ENCODE data around the gene CLIP3. TPM values are rescaled to one million over a fixed set of nuclear protein-coding genes. Genes with fewer than 3 reads are reported as not detected.

The CLIP3 gene
- total RNA-seq, 1 donor from 2014 or later: 8.2 TPM

DNA sequence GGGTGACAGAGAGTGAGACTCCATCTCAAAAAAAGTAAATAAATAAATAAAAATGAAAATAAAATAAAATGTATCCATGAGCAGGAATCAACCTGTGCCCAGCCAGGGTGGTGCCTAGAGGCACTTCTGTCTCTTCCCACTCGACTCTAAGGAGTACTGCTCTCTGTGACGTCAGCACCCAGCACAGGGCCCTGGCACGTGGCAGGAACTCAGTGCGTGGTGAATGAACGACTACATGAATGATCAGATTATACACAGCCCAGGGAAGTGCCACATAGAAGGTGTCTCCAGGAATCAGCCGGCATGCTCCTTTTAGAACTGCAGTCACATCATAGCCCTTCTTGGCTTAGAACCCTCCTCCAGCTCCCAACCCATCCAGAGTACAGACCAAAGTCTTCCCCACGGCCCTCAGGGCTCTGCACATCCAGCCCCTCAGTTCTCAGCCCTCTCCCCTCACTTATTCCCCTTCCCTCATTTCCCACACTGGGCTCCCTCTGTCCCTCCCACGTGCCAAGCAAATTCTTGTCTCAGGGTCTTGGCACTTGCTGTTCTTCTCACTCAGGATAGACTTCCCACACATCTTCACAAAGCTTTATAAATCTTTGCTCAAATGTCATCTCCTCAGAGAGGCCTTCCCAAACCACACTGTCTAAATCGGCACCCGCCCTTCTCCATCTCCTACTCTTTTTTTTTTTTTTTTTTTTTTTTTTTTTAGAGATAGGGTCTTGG lies 4.2 kb downstream of the CLIP3 start:
- H3K27ac Mint-ChIP-seq: peak overlapping the region; percentile 23
- peaks cover 2% of the 10 kb centered on the region for H3K27me3 Mint-ChIP-seq (ENCODE audit: insufficient read depth, low read depth)
- no peak for DNase-seq (ENCODE audit: low spot score)
- Histone ChIP-seq H3K4me2 (no peak overlapping the region), H3K4me1 (peaks cover 7% of the 10 kb centered on the region), H3K36me3 (no peaks in the 10 kb centered on the region), H3K27me3 (no peaks in the 10 kb centered on the region), H4K20me1 (ENCODE audit: low read depth) (peaks cover 8% of the 10 kb centered on the region), H3K27ac (no peak overlapping the region), H3K4me3 (no peak overlapping the region), H3K79me2 (ENCODE audit: low read depth) (peaks cover 10% of the 10 kb centered on the region), H3K9ac (no peak overlapping the region), H3K9me3 (ENCODE audit: low read depth) (no peaks in the 10 kb centered on the region), H3F3A (ENCODE audit: low read depth) (peaks cover 7% of the 10 kb centered on the region), H2AFZ (replicated peaks) (no peak overlapping the region)
- no peak overlapping the region for H3K4me3 Mint-ChIP-seq
- TF ChIP-seq EZH2phosphoT487 (IDR thresholded peaks at IDR 0.05): no peak
- TF ChIP-seq, protein P1, sequence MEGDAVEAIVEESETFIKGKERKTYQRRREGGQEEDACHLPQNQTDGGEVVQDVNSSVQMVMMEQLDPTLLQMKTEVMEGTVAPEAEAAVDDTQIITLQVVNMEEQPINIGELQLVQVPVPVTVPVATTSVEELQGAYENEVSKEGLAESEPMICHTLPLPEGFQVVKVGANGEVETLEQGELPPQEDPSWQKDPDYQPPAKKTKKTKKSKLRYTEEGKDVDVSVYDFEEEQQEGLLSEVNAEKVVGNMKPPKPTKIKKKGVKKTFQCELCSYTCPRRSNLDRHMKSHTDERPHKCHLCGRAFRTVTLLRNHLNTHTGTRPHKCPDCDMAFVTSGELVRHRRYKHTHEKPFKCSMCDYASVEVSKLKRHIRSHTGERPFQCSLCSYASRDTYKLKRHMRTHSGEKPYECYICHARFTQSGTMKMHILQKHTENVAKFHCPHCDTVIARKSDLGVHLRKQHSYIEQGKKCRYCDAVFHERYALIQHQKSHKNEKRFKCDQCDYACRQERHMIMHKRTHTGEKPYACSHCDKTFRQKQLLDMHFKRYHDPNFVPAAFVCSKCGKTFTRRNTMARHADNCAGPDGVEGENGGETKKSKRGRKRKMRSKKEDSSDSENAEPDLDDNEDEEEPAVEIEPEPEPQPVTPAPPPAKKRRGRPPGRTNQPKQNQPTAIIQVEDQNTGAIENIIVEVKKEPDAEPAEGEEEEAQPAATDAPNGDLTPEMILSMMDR (IDR thresholded peaks at IDR 0.05): no peak
- TF ChIP-seq EZH2 (IDR thresholded peaks at IDR 0.05): no peak
- peaks cover 6% of the 10 kb centered on the region for H3K4me1 Mint-ChIP-seq
- peaks cover 18% of the 10 kb centered on the region for H3K36me3 Mint-ChIP-seq
- no peaks in the 10 kb centered on the region for H3K9me3 Mint-ChIP-seq

DNA sequence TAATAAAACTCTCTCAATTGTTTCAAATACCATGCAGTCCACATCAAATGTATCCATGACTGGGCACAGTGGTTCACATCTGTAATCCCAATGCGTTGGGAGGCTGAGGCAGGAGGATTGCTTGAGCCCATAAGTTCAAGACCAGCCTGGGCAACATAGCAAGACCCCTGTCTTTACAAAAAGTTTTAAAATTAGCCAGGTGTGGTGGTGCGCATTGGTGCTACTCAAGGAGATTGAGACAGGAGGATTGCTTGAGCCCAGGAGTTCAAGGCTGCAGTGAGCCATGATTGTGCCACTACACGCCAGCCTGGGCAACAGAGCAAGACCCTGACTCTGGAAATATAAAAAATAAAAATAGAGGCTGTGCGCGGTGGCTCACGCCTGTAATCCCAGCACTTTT lies 5.0 kb downstream of the CLIP3 start:
- Mint-ChIP-seq H3K27me3 (ENCODE audit: insufficient read depth, low read depth) (peaks cover 4% of the 10 kb centered on the region), H3K36me3 (peaks cover 21% of the 10 kb centered on the region), H3K9me3 (no peaks in the 10 kb centered on the region), H3K27ac (no peak overlapping the region), H3K4me3 (no peak overlapping the region), H3K4me1 (peaks cover 6% of the 10 kb centered on the region)
- TF ChIP-seq, protein P1 (IDR thresholded peaks at IDR 0.05): no peak
- TF ChIP-seq EZH2phosphoT487 (IDR thresholded peaks at IDR 0.05): no peak
- no peak for TF ChIP-seq EZH2 (IDR thresholded peaks at IDR 0.05)
- Histone ChIP-seq H2AFZ (replicated peaks) (no peak overlapping the region), H3K27me3 (no peaks in the 10 kb centered on the region), H3K4me2 (no peak overlapping the region), H3K36me3 (no peaks in the 10 kb centered on the region), H3K27ac (no peak overlapping the region), H3K9ac (no peak overlapping the region), H3K4me3 (no peak overlapping the region), H3F3A (ENCODE audit: low read depth) (peaks cover 7% of the 10 kb centered on the region), H3K4me1 (peaks cover 7% of the 10 kb centered on the region), H4K20me1 (ENCODE audit: low read depth) (peaks cover 8% of the 10 kb centered on the region), H3K9me3 (ENCODE audit: low read depth) (no peaks in the 10 kb centered on the region), H3K79me2 (ENCODE audit: low read depth) (peaks cover 10% of the 10 kb centered on the region)
- DNase-seq (ENCODE audit: low spot score): no peak

GRCh38 chr19:36026091-36026876 lies 6.4 kb downstream of the CLIP3 start:
- Histone ChIP-seq H3K9me3 (ENCODE audit: low read depth) (no peaks in the 10 kb centered on the region), H2AFZ (replicated peaks) (no peak overlapping the region), H3K79me2 (ENCODE audit: low read depth) (no peaks in the 10 kb centered on the region), H3F3A (ENCODE audit: low read depth) (peaks cover 2% of the 10 kb centered on the region), H3K27ac (no peak overlapping the region), H4K20me1 (ENCODE audit: low read depth) (peaks cover 8% of the 10 kb centered on the region), H3K4me2 (no peak overlapping the region), H3K4me3 (no peak overlapping the region), H3K4me1 (peaks cover under 1% of the 10 kb centered on the region), H3K9ac (no peak overlapping the region), H3K27me3 (no peaks in the 10 kb centered on the region), H3K36me3 (no peaks in the 10 kb centered on the region)
- TF ChIP-seq EZH2phosphoT487 (IDR thresholded peaks at IDR 0.05) (no peak), EZH2 (IDR thresholded peaks at IDR 0.05) (no peak)
- TF ChIP-seq, protein P1 (IDR thresholded peaks at IDR 0.05): no peak
- no peaks in the 10 kb centered on the region for H3K9me3 Mint-ChIP-seq
- H3K4me1 Mint-ChIP-seq: peaks cover under 1% of the 10 kb centered on the region
- no peak overlapping the region for H3K27ac Mint-ChIP-seq
- no peak overlapping the region for H3K4me3 Mint-ChIP-seq
- no peak for DNase-seq (ENCODE audit: low spot score)
- peaks cover 3% of the 10 kb centered on the region for H3K27me3 Mint-ChIP-seq (ENCODE audit: insufficient read depth, low read depth)
- peaks cover 21% of the 10 kb centered on the region for H3K36me3 Mint-ChIP-seq

Measured in neural progenitor cell (in vitro differentiated cells).